HEK293 (cell line): ENCODE data around the gene CA11.

Experiments
- CTCF ChIA-PET: fragments of 350-600 bp; formaldehyde crosslinking; extraction: SDS; loops from one replicate; lab custom pipeline; 2021; ENCODE audit warnings: antibody characterized with exemption; lab: Yijun Ruan, JAX
- POLR2A ChIA-PET: fragments of 300-600 bp; formaldehyde crosslinking; extraction: SDS; loops from one replicate; lab custom pipeline; 2020; ENCODE audit warnings: antibody characterized with exemption, inconsistent platforms; lab: Yijun Ruan, JAX
- H3K27ac ChIP-seq: fragments of 200-500 bp; sonication (Bioruptor generic); 2 replicates; pipeline ENCODE4 v1.5.1; 2014; ENCODE audit warnings: low read depth, low read length, control low read depth, inconsistent platforms; ENCODE audit errors: extremely low read depth
- H3K36me3 ChIP-seq, 2 experiments: fragments of 200-500 bp in 1 of 2; sonication (Bioruptor generic) in 1 of 2; 1 replicate in 1 of 2; 2 replicates in 1 of 2; pipeline ENCODE4 v1.5.1; 2014 to 2017; ENCODE audit warnings: inconsistent platforms in 2 of 2, low read length in 2 of 2; ENCODE audit not compliant: control insufficient read depth in 2 of 2, insufficient read depth in 1 of 2
- H3K4me1 ChIP-seq: fragments of 200-500 bp; sonication (Bioruptor generic); 2 replicates; pipeline ENCODE4 v1.5.1; 2014; ENCODE audit warnings: mild to moderate bottlenecking, low read length, inconsistent platforms; ENCODE audit not compliant: control insufficient read depth, insufficient read depth
- H3K4me3 ChIP-seq: 2 replicates; pipeline ENCODE4 v1.5.1; 2011; ENCODE audit warnings: low read depth, mild to moderate bottlenecking, control low read depth, low read length, moderate library complexity
- H3K9me3 ChIP-seq: fragments of 200-500 bp; sonication (Bioruptor generic); 2 replicates; pipeline ENCODE4 v1.5.1; 2014; ENCODE audit warnings: low read depth, low read length, inconsistent platforms; ENCODE audit not compliant: control insufficient read depth, insufficient read depth
- KLF16 ChIP-seq: fragments of 450-650 bp; formaldehyde crosslinking; IDR thresholded peaks from 2 replicates; pipeline ENCODE4 v1.5.1; 2017; ENCODE audit warnings: missing biosample characterization, missing genetic modification characterization
- KLF17 ChIP-seq: fragments of 450-650 bp; formaldehyde crosslinking; IDR thresholded peaks from 2 replicates; pipeline ENCODE4 v1.5.1; 2016; ENCODE audit warnings: missing biosample characterization, missing genetic modification characterization
- KLF8 ChIP-seq: fragments of 450-650 bp; formaldehyde crosslinking; IDR thresholded peaks from 2 replicates; pipeline ENCODE4 v1.5.1; 2016; ENCODE audit warnings: missing biosample characterization, missing genetic modification characterization
- PRDM1 ChIP-seq: fragments of 450-650 bp; formaldehyde crosslinking; IDR thresholded peaks from 2 replicates; pipeline ENCODE4; 2016; ENCODE audit warnings: missing biosample characterization, missing genetic modification characterization
- WT1 ChIP-seq: fragments of 450-650 bp; formaldehyde crosslinking; IDR thresholded peaks from 2 replicates; pipeline ENCODE4 v1.5.1; 2016; ENCODE audit warnings: missing biosample characterization, missing genetic modification characterization
- ZBTB17 ChIP-seq: fragments of 450-650 bp; formaldehyde crosslinking; IDR thresholded peaks from 2 replicates; pipeline ENCODE4 v1.5.1; 2016; ENCODE audit warnings: missing biosample characterization, missing genetic modification characterization
- ZBTB20 ChIP-seq: fragments of 450-650 bp; formaldehyde crosslinking; IDR thresholded peaks from 2 replicates; pipeline ENCODE4 v1.5.1; 2016; ENCODE audit warnings: missing biosample characterization, missing genetic modification characterization
- ZBTB48 ChIP-seq: fragments of 450-650 bp; formaldehyde crosslinking; IDR thresholded peaks from 2 replicates; pipeline ENCODE4 v1.5.1; 2016; ENCODE audit warnings: missing biosample characterization, missing genetic modification characterization
- ZEB2 ChIP-seq: fragments of 450-650 bp; formaldehyde crosslinking; IDR thresholded peaks from 2 replicates; pipeline ENCODE4 v1.5.1; 2016; ENCODE audit warnings: missing biosample characterization, missing genetic modification characterization
- ZNF335 ChIP-seq: fragments of 450-650 bp; formaldehyde crosslinking; conservative IDR thresholded peaks from 2 replicates; pipeline ENCODE4 v1.5.1; 2016; ENCODE audit warnings: missing biosample characterization, missing genetic modification characterization
- ZNF362 ChIP-seq: fragments of 450-650 bp; formaldehyde crosslinking; IDR thresholded peaks from 2 replicates; pipeline ENCODE4 v1.5.1; 2016; ENCODE audit warnings: missing biosample characterization, missing genetic modification characterization
- ZNF366 ChIP-seq: fragments of 450-650 bp; formaldehyde crosslinking; conservative IDR thresholded peaks from 2 replicates; pipeline ENCODE4 v1.5.1; 2016; ENCODE audit warnings: missing biosample characterization, missing genetic modification characterization
- ZNF391 ChIP-seq: fragments of 450-650 bp; formaldehyde crosslinking; IDR thresholded peaks from 2 replicates; pipeline ENCODE4 v1.5.1; 2016; ENCODE audit warnings: low read depth, missing biosample characterization, missing genetic modification characterization, borderline replicate concordance
- ZNF394 ChIP-seq: fragments of 450-650 bp; formaldehyde crosslinking; IDR thresholded peaks from 2 replicates; pipeline ENCODE4 v1.5.1; 2016; ENCODE audit warnings: missing biosample characterization, missing genetic modification characterization, mild to moderate bottlenecking, moderate library complexity, borderline replicate concordance
- ZNF404 ChIP-seq: fragments of 450-650 bp; formaldehyde crosslinking; IDR thresholded peaks from 2 replicates; pipeline ENCODE4 v1.5.1; 2017; ENCODE audit warnings: missing biosample characterization, missing genetic modification characterization
- ZNF426 ChIP-seq: fragments of 450-650 bp; formaldehyde crosslinking; IDR thresholded peaks from 2 replicates; pipeline ENCODE4 v1.5.1; 2017; ENCODE audit warnings: missing biosample characterization, missing genetic modification characterization, mild to moderate bottlenecking, inconsistent platforms, moderate library complexity
- ZNF501 ChIP-seq: fragments of 450-650 bp; formaldehyde crosslinking; IDR thresholded peaks from 2 replicates; pipeline ENCODE4 v1.5.1; 2016; ENCODE audit warnings: missing biosample characterization, missing genetic modification characterization
- ZNF558 ChIP-seq: fragments of 450-650 bp; formaldehyde crosslinking; IDR thresholded peaks from 2 replicates; pipeline ENCODE4 v1.5.1; 2016; ENCODE audit warnings: missing biosample characterization, missing genetic modification characterization
- ZNF664 ChIP-seq: fragments of 450-650 bp; formaldehyde crosslinking; IDR thresholded peaks from 2 replicates; pipeline ENCODE4 v1.5.1; 2016; ENCODE audit warnings: missing biosample characterization, missing genetic modification characterization
- TF ChIP-seq, protein P1 (sequence below): fragments of 450-650 bp; formaldehyde crosslinking; IDR thresholded peaks from 2 replicates; pipeline ENCODE4 v1.5.1; 2016; ENCODE audit warnings: missing biosample characterization, missing genetic modification characterization
- TF ChIP-seq, protein P2 (sequence below): fragments of 450-650 bp; formaldehyde crosslinking; IDR thresholded peaks from 2 replicates; pipeline ENCODE4 v1.5.1; 2016; ENCODE audit warnings: missing biosample characterization, missing genetic modification characterization

CA11 gene

GRCh38 chr19:48623556-48624066, 22.4 kb downstream of the CA11 start:
- peak overlapping the region; percentile 17 for H3K4me3 ChIP-seq
- H3K4me1 ChIP-seq: peaks cover 10% of the 10 kb centered on the region
- no peaks in the 10 kb centered on the region for H3K9me3 ChIP-seq
- ChIA-PET CTCF (interaction anchor here (0.6 to 1.5 kb wide), 4 partner anchors 22 to 442 kb away, joined by 3 to 5 read pairs (median 4); partner anchors contain the start of gene CA11), POLR2A (interaction anchor here (0.5 to 3.3 kb wide), 11 partner anchors 8 to 268 kb away, joined by 3 to 28 read pairs (median 4); partner anchors contain the start of genes DBP and FAM83E)
- H3K27ac ChIP-seq: peak overlapping the region; percentile 51
- peaks cover 0 to 19% of the 10 kb centered on the region in 2 experiments; a peak in 1 of 3 replicates for H3K36me3 ChIP-seq
- TF ChIP-seq ZNF426 (tag by site-specific recombination) (no peak), ZNF335 (tag by site-specific recombination) (peak; percentile 77), ZEB2 (tag by site-specific recombination) (peak; percentile 36; the same call in 1 of the 2 replicates), WT1 (tag by site-specific recombination) (0 out of 2 replicates have a peak, but pooled peaks have one; percentile 34), ZNF664 (no peak), ZBTB20 (tag by site-specific recombination) (no peak), PRDM1 (peak; percentile 97), KLF17 (tag by site-specific recombination) (peak; percentile 42; the same call in 1 of the 2 replicates), ZBTB17 (tag by site-specific recombination) (peak; percentile 93; the same call in 1 of the 2 replicates), KLF16 (tag by site-specific recombination) (peak; percentile 59; the same call in 1 of the 2 replicates), ZNF558 (tag by site-specific recombination) (no peak), ZNF362 (peak; percentile 41; the same call in 1 of the 2 replicates), ZNF404 (0 out of 2 replicates have a peak, but pooled peaks have one; percentile 37), ZNF366 (tag by site-specific recombination) (peak; percentile 59), KLF8 (no peak), ZNF394 (tag by site-specific recombination) (no peak), ZBTB48 (no peak), ZNF391 (tag by site-specific recombination) (no peak), ZNF501 (tag by site-specific recombination) (peak; percentile 63; the same call in 1 of the 2 replicates)
- TF ChIP-seq, protein P1, sequence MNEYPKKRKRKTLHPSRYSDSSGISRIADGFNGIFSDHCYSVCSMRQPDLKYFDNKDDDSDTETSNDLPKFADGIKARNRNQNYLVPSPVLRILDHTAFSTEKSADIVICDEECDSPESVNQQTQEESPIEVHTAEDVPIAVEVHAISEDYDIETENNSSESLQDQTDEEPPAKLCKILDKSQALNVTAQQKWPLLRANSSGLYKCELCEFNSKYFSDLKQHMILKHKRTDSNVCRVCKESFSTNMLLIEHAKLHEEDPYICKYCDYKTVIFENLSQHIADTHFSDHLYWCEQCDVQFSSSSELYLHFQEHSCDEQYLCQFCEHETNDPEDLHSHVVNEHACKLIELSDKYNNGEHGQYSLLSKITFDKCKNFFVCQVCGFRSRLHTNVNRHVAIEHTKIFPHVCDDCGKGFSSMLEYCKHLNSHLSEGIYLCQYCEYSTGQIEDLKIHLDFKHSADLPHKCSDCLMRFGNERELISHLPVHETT (tag by site-specific recombination): 0 out of 2 replicates have a peak, but pooled peaks have one; percentile 20
- TF ChIP-seq, protein P2, sequence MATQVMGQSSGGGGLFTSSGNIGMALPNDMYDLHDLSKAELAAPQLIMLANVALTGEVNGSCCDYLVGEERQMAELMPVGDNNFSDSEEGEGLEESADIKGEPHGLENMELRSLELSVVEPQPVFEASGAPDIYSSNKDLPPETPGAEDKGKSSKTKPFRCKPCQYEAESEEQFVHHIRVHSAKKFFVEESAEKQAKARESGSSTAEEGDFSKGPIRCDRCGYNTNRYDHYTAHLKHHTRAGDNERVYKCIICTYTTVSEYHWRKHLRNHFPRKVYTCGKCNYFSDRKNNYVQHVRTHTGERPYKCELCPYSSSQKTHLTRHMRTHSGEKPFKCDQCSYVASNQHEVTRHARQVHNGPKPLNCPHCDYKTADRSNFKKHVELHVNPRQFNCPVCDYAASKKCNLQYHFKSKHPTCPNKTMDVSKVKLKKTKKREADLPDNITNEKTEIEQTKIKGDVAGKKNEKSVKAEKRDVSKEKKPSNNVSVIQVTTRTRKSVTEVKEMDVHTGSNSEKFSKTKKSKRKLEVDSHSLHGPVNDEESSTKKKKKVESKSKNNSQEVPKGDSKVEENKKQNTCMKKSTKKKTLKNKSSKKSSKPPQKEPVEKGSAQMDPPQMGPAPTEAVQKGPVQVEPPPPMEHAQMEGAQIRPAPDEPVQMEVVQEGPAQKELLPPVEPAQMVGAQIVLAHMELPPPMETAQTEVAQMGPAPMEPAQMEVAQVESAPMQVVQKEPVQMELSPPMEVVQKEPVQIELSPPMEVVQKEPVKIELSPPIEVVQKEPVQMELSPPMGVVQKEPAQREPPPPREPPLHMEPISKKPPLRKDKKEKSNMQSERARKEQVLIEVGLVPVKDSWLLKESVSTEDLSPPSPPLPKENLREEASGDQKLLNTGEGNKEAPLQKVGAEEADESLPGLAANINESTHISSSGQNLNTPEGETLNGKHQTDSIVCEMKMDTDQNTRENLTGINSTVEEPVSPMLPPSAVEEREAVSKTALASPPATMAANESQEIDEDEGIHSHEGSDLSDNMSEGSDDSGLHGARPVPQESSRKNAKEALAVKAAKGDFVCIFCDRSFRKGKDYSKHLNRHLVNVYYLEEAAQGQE (tag by site-specific recombination): peak; percentile 12; the same call in 1 of the 2 replicates
